Liver (tissue), 9 donors: Measurements from ENCODE around the gene THRB. TPM values are rescaled to one million over a fixed set of nuclear protein-coding genes. Genes with fewer than 3 reads are reported as not detected.

Experiments used
- DNase-seq: peaks from one replicate; pipeline ENCODE4 v3.0.0-alpha.2; 2017; ENCODE audit warnings: low spot score
- H3K27ac ChIP-seq, 2 donors: one replicate each; pipeline ENCODE4 v1.7.0; 2013; ENCODE audit warnings: inconsistent platforms in 2 of 2, low read length in 2 of 2, control low read depth in 1 of 2, low read depth in 1 of 2, mild to moderate bottlenecking in 1 of 2
- H3K27me3 ChIP-seq, 4 donors: one replicate each; pipeline versions ENCODE4 v1.6.1 to v1.7.0; 2013; ENCODE audit warnings: low read length in 3 of 4, inconsistent platforms in 1 of 4, mild to moderate bottlenecking in 1 of 4, moderate library complexity in 1 of 4; ENCODE audit not compliant: control insufficient read depth in 4 of 4, insufficient read depth in 4 of 4
- H3K36me3 ChIP-seq, 4 donors: one replicate each; pipeline versions ENCODE4 v1.6.1 to v1.7.0; 2013; ENCODE audit warnings: low read length in 3 of 4, mild to moderate bottlenecking in 3 of 4, low read depth in 1 of 4, moderate library complexity in 1 of 4; ENCODE audit not compliant: control insufficient read depth in 4 of 4, insufficient read depth in 3 of 4
- H3K4me1 ChIP-seq, 4 donors: one replicate each; pipeline versions ENCODE4 v1.6.1 to v1.7.0; 2013; ENCODE audit warnings: low read length in 3 of 4, mild to moderate bottlenecking in 3 of 4, moderate library complexity in 1 of 4; ENCODE audit not compliant: control insufficient read depth in 4 of 4, insufficient read depth in 4 of 4
- H3K4me3 ChIP-seq, 3 donors: one replicate each; pipeline versions ENCODE4 v1.6.1 to v1.7.0; 2013; ENCODE audit warnings: low read length in 3 of 3, control low read depth in 1 of 3, low read depth in 1 of 3, mild to moderate bottlenecking in 1 of 3
- H3K9ac ChIP-seq, 2 donors: one replicate each; pipeline ENCODE4 v1.7.0; 2013; ENCODE audit warnings: low read length in 2 of 2, mild to moderate bottlenecking in 2 of 2, moderate library complexity in 2 of 2, control low read depth in 1 of 2, low read depth in 1 of 2
- H3K9me3 ChIP-seq, 4 donors: one replicate each; pipeline versions ENCODE4 v1.6.1 to v1.7.0; 2013; ENCODE audit warnings: low read length in 3 of 4; ENCODE audit not compliant: control insufficient read depth in 4 of 4
- ATF3 ChIP-seq: IDR thresholded peaks from 2 replicates; pipeline ENCODE4 v1.6.1; 2016; ENCODE audit warnings: antibody characterized with exemption
- EGR1 ChIP-seq, 2 donors: IDR thresholded peaks; 2 replicates each; pipeline ENCODE4 v1.6.1; 2016 to 2018; ENCODE audit warnings: antibody characterized with exemption in 2 of 2, low read depth in 2 of 2
- FOXA1 ChIP-seq: IDR thresholded peaks from 2 replicates; pipeline ENCODE4 v1.6.1; 2016; ENCODE audit warnings: antibody characterized with exemption
- FOXA2 ChIP-seq: IDR thresholded peaks from 2 replicates; pipeline ENCODE4 v1.6.1; 2016; ENCODE audit warnings: antibody characterized with exemption
- GABPA ChIP-seq, 2 donors: IDR thresholded peaks in 1 of 2; conservative IDR thresholded peaks in 1 of 2; 2 replicates each; pipeline ENCODE4 v1.6.1; 2016; ENCODE audit warnings: antibody characterized with exemption in 2 of 2, mild to moderate bottlenecking in 1 of 2, moderate library complexity in 1 of 2
- HNF4A ChIP-seq, 2 donors: conservative IDR thresholded peaks; 2 replicates each; pipeline ENCODE4 v1.6.1; 2016; ENCODE audit warnings: antibody characterized with exemption in 2 of 2, mild to moderate bottlenecking in 2 of 2
- HNF4G ChIP-seq: IDR thresholded peaks from 2 replicates; pipeline ENCODE4 v1.6.1; 2016; ENCODE audit warnings: antibody characterized with exemption
- JUND ChIP-seq, 2 donors: IDR thresholded peaks; 2 replicates each; pipeline ENCODE4 v1.6.1; 2016; ENCODE audit warnings: antibody characterized with exemption in 2 of 2
- NR2F2 ChIP-seq: IDR thresholded peaks from 2 replicates; pipeline ENCODE4 v1.6.1; 2016; ENCODE audit warnings: antibody characterized with exemption
- RAD21 ChIP-seq, 2 donors: IDR thresholded peaks; 2 replicates each; pipeline ENCODE4 v1.6.1; 2016; ENCODE audit warnings: antibody characterized with exemption in 2 of 2, mild to moderate bottlenecking in 2 of 2
- RXRA ChIP-seq, 2 donors: IDR thresholded peaks; 2 replicates each; pipeline ENCODE4 v1.6.1; 2017 to 2018; ENCODE audit warnings: antibody characterized with exemption in 2 of 2, mild to moderate bottlenecking in 1 of 2
- SP1 ChIP-seq: IDR thresholded peaks from 2 replicates; pipeline ENCODE4 v1.6.1; 2018; ENCODE audit warnings: antibody characterized with exemption, mild to moderate bottlenecking
- TAF1 ChIP-seq: conservative IDR thresholded peaks from 2 replicates; pipeline ENCODE4 v1.6.1; 2016; ENCODE audit warnings: antibody characterized with exemption, mild to moderate bottlenecking
- YY1 ChIP-seq: IDR thresholded peaks from 2 replicates; pipeline ENCODE4 v1.6.1; 2016; ENCODE audit warnings: antibody characterized with exemption, mild to moderate bottlenecking
- ZBTB33 ChIP-seq: IDR thresholded peaks from 2 replicates; pipeline ENCODE4 v1.6.1; 2016; ENCODE audit warnings: antibody characterized with exemption
- WGBS: extraction: QIAGEN DNeasy Blood & Tissue Kit; methylation state at CpG from one replicate; pipeline ENCODE4 v1.1.7; 2013; 5-methylcytosine and 5-hydroxymethylcytosine counted together
- polyA plus RNA-seq, 2 donors: library from polyadenylated mRNA; stranded (reverse) in 1 of 2; unstranded in 1 of 2; fragments of 200-250 nt in 1 of 2; fragments of >200 nt in 1 of 2; fragmentation: Nextera tagmentation in 1 of 2; extraction: Ambion mirVana in 1 of 2; gene quantifications; one replicate each; pipeline versions ENCODE4 v1.2.1 to v1.2.3, GENCODE V29; 2013 to 2015
- total RNA-seq, 2 donors: library from RNA; depleted of rRNA; stranded (reverse); fragments of >200 nt; gene quantifications; one replicate each; pipeline ENCODE4 v1.2.3, GENCODE V29; 2014
- TF ChIP-seq, protein P1 (sequence below): fragments of 150-350 bp; IDR thresholded peaks from 2 replicates; pipeline ENCODE4 v1.5.1; 2017; ENCODE audit warnings: improper control_type of control experiment, low read depth, low read length; ENCODE audit not compliant: missing input control
- TF ChIP-seq, protein P2 (sequence below): IDR thresholded peaks from 2 replicates; pipeline ENCODE4 v1.6.1; 2016; ENCODE audit warnings: antibody characterized with exemption
- TF ChIP-seq, protein P3 (sequence below): IDR thresholded peaks from 2 replicates; pipeline ENCODE4 v1.6.1; 2016; ENCODE audit warnings: antibody characterized with exemption, mild to moderate bottlenecking
- donor health status: healthy.
- donor health status: healthy.
- donor health status: healthy.
- donor health status: healthy.
- donor health status: healthy.

The THRB gene
- total and polyA plus RNA-seq, 4 donors = 5.9 to 23.9 (median 9.3) TPM

GRCh38 chr3:24181256-24181655, 313.4 kb downstream of the THRB start:
- H3K9ac ChIP-seq = no peak overlapping the region
- no peak for DNase-seq
- peaks cover 0 to 9% (median 3%) of the 10 kb centered on the region in 4 donors for H3K4me1 ChIP-seq
- TF ChIP-seq GABPA (IDR thresholded peaks at IDR 0.05 in 1 of 2, conservative IDR thresholded peaks at IDR 0.05 in 1 of 2) = no peak
- TF ChIP-seq JUND (IDR thresholded peaks at IDR 0.05) = peak in 1 of 2 donors; percentile 69
- no peak for TF ChIP-seq EGR1 (IDR thresholded peaks at IDR 0.05; ENCODE audit: low read depth in 2 of 2)
- TF ChIP-seq, protein P1, sequence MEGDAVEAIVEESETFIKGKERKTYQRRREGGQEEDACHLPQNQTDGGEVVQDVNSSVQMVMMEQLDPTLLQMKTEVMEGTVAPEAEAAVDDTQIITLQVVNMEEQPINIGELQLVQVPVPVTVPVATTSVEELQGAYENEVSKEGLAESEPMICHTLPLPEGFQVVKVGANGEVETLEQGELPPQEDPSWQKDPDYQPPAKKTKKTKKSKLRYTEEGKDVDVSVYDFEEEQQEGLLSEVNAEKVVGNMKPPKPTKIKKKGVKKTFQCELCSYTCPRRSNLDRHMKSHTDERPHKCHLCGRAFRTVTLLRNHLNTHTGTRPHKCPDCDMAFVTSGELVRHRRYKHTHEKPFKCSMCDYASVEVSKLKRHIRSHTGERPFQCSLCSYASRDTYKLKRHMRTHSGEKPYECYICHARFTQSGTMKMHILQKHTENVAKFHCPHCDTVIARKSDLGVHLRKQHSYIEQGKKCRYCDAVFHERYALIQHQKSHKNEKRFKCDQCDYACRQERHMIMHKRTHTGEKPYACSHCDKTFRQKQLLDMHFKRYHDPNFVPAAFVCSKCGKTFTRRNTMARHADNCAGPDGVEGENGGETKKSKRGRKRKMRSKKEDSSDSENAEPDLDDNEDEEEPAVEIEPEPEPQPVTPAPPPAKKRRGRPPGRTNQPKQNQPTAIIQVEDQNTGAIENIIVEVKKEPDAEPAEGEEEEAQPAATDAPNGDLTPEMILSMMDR = no peak
- peak; percentile 30 to 60 for TF ChIP-seq HNF4A (conservative IDR thresholded peaks at IDR 0.05)
- TF ChIP-seq, protein P2, sequence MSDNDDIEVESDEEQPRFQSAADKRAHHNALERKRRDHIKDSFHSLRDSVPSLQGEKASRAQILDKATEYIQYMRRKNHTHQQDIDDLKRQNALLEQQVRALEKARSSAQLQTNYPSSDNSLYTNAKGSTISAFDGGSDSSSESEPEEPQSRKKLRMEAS = no peak
- TF ChIP-seq ATF3 = no peak
- TF ChIP-seq NR2F2 = no peak
- peak; percentile 8 to 22 for TF ChIP-seq RAD21 (IDR thresholded peaks at IDR 0.05)
- TF ChIP-seq FOXA1 = peak; percentile 9
- no peak for TF ChIP-seq SP1
- TF ChIP-seq, protein P3, sequence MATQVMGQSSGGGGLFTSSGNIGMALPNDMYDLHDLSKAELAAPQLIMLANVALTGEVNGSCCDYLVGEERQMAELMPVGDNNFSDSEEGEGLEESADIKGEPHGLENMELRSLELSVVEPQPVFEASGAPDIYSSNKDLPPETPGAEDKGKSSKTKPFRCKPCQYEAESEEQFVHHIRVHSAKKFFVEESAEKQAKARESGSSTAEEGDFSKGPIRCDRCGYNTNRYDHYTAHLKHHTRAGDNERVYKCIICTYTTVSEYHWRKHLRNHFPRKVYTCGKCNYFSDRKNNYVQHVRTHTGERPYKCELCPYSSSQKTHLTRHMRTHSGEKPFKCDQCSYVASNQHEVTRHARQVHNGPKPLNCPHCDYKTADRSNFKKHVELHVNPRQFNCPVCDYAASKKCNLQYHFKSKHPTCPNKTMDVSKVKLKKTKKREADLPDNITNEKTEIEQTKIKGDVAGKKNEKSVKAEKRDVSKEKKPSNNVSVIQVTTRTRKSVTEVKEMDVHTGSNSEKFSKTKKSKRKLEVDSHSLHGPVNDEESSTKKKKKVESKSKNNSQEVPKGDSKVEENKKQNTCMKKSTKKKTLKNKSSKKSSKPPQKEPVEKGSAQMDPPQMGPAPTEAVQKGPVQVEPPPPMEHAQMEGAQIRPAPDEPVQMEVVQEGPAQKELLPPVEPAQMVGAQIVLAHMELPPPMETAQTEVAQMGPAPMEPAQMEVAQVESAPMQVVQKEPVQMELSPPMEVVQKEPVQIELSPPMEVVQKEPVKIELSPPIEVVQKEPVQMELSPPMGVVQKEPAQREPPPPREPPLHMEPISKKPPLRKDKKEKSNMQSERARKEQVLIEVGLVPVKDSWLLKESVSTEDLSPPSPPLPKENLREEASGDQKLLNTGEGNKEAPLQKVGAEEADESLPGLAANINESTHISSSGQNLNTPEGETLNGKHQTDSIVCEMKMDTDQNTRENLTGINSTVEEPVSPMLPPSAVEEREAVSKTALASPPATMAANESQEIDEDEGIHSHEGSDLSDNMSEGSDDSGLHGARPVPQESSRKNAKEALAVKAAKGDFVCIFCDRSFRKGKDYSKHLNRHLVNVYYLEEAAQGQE = peak; percentile 35
- no peak for TF ChIP-seq TAF1
- TF ChIP-seq FOXA2 = peak; percentile 41
- TF ChIP-seq RXRA (IDR thresholded peaks at IDR 0.05) = peak; percentile 24 to 67
- TF ChIP-seq ZBTB33 = peak; percentile 49
- TF ChIP-seq YY1 = peak; percentile 36
- no peak for TF ChIP-seq HNF4G
- no peaks in the 10 kb centered on the region for H3K36me3 ChIP-seq
- no peak overlapping the region for H3K27ac ChIP-seq
- no peaks in the 10 kb centered on the region for H3K27me3 ChIP-seq
- H3K9me3 ChIP-seq = no peaks in the 10 kb centered on the region
- 42% methylated on average over 4 of the region's 4 CpGs for WGBS
- H3K4me3 ChIP-seq = no peak overlapping the region
